Trophoblast cell (in vitro differentiated cells and primary cell): ENCODE results near the gene DACT1.

ENCODE experiments used
- DNase-seq, 2 donors: peaks; one replicate each; pipeline ENCODE4 v3.0.0-alpha.2; 2016
- H2AFZ ChIP-seq: 2 replicates; pipeline ENCODE4 v1.6.1; 2013; ENCODE audit warnings: low read length, moderate library complexity, mild to moderate bottlenecking; ENCODE audit not compliant: insufficient read depth, poor library complexity
- H2AK5ac ChIP-seq: 2 replicates; pipeline ENCODE4 v1.6.1; 2013; ENCODE audit warnings: mild to moderate bottlenecking, low read length
- H2BK120ac ChIP-seq: 2 replicates; pipeline ENCODE4 v1.6.1; 2013; ENCODE audit warnings: low read length, mild to moderate bottlenecking, moderate library complexity; ENCODE audit not compliant: insufficient read depth, poor library complexity
- H2BK12ac ChIP-seq: 2 replicates; pipeline ENCODE4 v1.6.1; 2013; ENCODE audit warnings: mild to moderate bottlenecking, low read length, moderate library complexity
- H2BK5ac ChIP-seq: 2 replicates; pipeline ENCODE4 v1.6.1; 2013; ENCODE audit warnings: low read length, low read depth, moderate library complexity, mild to moderate bottlenecking; ENCODE audit not compliant: poor library complexity
- H3K14ac ChIP-seq: 2 replicates; pipeline ENCODE4 v1.6.1; 2013; ENCODE audit warnings: mild to moderate bottlenecking, low read length
- H3K18ac ChIP-seq: 2 replicates; pipeline ENCODE4 v1.6.1; 2013; ENCODE audit warnings: mild to moderate bottlenecking, low read length
- H3K23ac ChIP-seq: 2 replicates; pipeline ENCODE4 v1.6.1; 2013; ENCODE audit warnings: low read length
- H3K27ac ChIP-seq: 2 replicates; pipeline ENCODE4 v1.5.1; 2013; ENCODE audit warnings: low read depth, mild to moderate bottlenecking, inconsistent platforms, low read length, moderate library complexity
- H3K27me3 ChIP-seq: 2 replicates; pipeline ENCODE4 v1.6.1; 2013; ENCODE audit warnings: inconsistent platforms, mild to moderate bottlenecking, low read length, moderate library complexity; ENCODE audit not compliant: insufficient read depth
- H3K36me3 ChIP-seq, 2 experiments: 1 replicate in 1 of 2; 2 replicates in 1 of 2; pipeline ENCODE4 v1.6.1; 2013; ENCODE audit warnings: low read length in 2 of 2, mild to moderate bottlenecking in 2 of 2, moderate library complexity in 1 of 2; ENCODE audit not compliant: insufficient read depth in 2 of 2, control insufficient read depth in 1 of 2
- H3K4ac ChIP-seq: 2 replicates; pipeline ENCODE4 v1.6.1; 2013; ENCODE audit warnings: low read depth, mild to moderate bottlenecking, low read length, moderate library complexity
- H3K4me1 ChIP-seq, 2 experiments: 1 replicate in 1 of 2; 2 replicates in 1 of 2; pipeline ENCODE4 v1.6.1; 2013; ENCODE audit warnings: low read length in 2 of 2, mild to moderate bottlenecking in 2 of 2, moderate library complexity in 1 of 2; ENCODE audit not compliant: insufficient read depth in 2 of 2, control insufficient read depth in 1 of 2
- H3K4me2 ChIP-seq: 2 replicates; pipeline ENCODE4 v1.6.1; 2013; ENCODE audit warnings: inconsistent platforms, mild to moderate bottlenecking, low read length, moderate library complexity
- H3K4me3 ChIP-seq: 2 replicates; pipeline ENCODE4 v1.5.1; 2013; ENCODE audit warnings: mild to moderate bottlenecking, low read depth, low read length, inconsistent platforms
- H3K79me1 ChIP-seq: one replicate; pipeline ENCODE4 v1.6.1; 2013; ENCODE audit warnings: low read length
- H3K79me2 ChIP-seq: 2 replicates; pipeline ENCODE4 v1.6.1; 2013; ENCODE audit warnings: low read length, mild to moderate bottlenecking; ENCODE audit not compliant: control insufficient read depth, insufficient read depth, poor library complexity
- H3K9ac ChIP-seq: 2 replicates; pipeline ENCODE4 v1.6.1; 2013; ENCODE audit warnings: mild to moderate bottlenecking, low read length
- H3K9me3 ChIP-seq: 2 replicates; pipeline ENCODE4 v1.6.1; 2013; ENCODE audit warnings: low read depth, mild to moderate bottlenecking, control low read depth, inconsistent platforms, low read length; ENCODE audit not compliant: insufficient read depth
- H4K12ac ChIP-seq: 2 replicates; pipeline ENCODE4 v1.6.1; 2013; ENCODE audit warnings: low read depth, mild to moderate bottlenecking, low read length, moderate library complexity
- H4K8ac ChIP-seq: 2 replicates; pipeline ENCODE4 v1.6.1; 2013; ENCODE audit warnings: low read depth, mild to moderate bottlenecking, low read length, moderate library complexity
- H4K91ac ChIP-seq: one replicate; pipeline ENCODE4 v1.6.1; 2013; ENCODE audit warnings: low read depth, mild to moderate bottlenecking, low read length, moderate library complexity
- WGBS: extraction: QIAGEN DNeasy Blood & Tissue Kit; methylation state at CpG from one replicate; pipeline ENCODE4 v1.1.7; 2013; ENCODE audit warnings: missing lambda C conversion rate; ENCODE audit not compliant: insufficient read length, insufficient coverage; ENCODE audit errors: extremely low coverage; 5-methylcytosine and 5-hydroxymethylcytosine counted together

The DACT1 gene

DNA sequence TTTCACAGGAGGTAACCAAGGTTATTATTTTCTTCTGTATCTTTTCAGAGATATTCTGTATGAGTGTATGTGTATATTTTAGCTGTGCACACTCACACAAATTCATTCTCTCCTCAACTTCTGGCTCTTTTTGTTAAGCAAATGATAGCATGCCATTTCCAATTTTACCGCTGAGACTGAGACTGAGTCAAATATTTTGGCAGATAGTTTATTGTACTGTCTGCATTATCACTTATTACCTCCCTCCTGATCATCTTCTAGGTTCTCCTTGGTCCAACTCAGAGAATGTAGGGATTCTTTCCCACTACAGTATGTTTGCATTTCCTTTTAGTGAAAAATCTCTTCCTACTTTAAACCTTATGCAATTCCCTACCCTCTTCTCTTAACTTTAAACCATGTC, 33.3 kb downstream of the DACT1 start:
- Histone ChIP-seq H3K27me3 (no peaks in the 10 kb centered on the region), H3K4me2 (no peak overlapping the region), H3K18ac (no peak overlapping the region), H3K4ac (no peak overlapping the region), H3K4me3 (no peak overlapping the region), H3K36me3 (no peaks in the 10 kb centered on the region), H2BK120ac (no peak overlapping the region), H2AFZ (no peak overlapping the region), H2BK12ac (no peak overlapping the region), H2AK5ac (no peak overlapping the region), H4K91ac (no peak overlapping the region), H2BK5ac (no peak overlapping the region), H4K8ac (no peak overlapping the region), H3K14ac (no peak overlapping the region), H3K4me1 (peaks cover 9 to 13% of the 10 kb centered on the region in 2 experiments), H3K9me3 (no peaks in the 10 kb centered on the region), H3K27ac (no peak overlapping the region), H3K9ac (no peak overlapping the region), H3K79me2 (peaks cover 2% of the 10 kb centered on the region), H3K23ac (no peak overlapping the region), H4K12ac (no peak overlapping the region), H3K79me1 (peaks cover 4% of the 10 kb centered on the region)
- no peak for DNase-seq
- no CpG with 5 or more reads among the region's 1 CpG for WGBS

DNA sequence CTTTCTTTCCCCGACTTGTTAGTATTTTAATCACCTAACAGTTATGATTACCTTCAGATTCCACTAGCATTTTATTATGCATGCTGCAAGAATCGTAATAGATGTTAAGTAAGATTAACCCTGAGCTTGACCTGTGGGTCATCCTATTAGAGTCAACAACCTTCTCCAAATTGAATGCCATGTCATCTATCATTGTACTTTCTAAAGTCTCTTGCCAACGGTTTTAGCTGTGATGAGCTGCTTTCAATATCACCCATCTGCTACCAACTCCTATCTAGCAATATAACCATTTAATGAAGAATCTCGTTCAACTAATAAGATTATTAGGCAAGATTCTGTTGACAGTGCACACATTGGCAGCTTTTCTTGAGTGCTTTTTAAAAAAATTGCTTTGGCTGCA, 33.7 kb downstream of the DACT1 start:
- Histone ChIP-seq H2AFZ (no peak overlapping the region), H4K12ac (no peak overlapping the region), H3K79me1 (peaks cover 2% of the 10 kb centered on the region), H3K79me2 (peaks cover 2% of the 10 kb centered on the region), H3K23ac (no peak overlapping the region), H3K9ac (no peak overlapping the region), H2AK5ac (no peak overlapping the region), H4K8ac (no peak overlapping the region), H3K4me3 (no peak overlapping the region), H2BK120ac (no peak overlapping the region), H3K4me1 (peaks cover 9 to 13% of the 10 kb centered on the region in 2 experiments), H3K4me2 (no peak overlapping the region), H3K27me3 (no peaks in the 10 kb centered on the region), H3K4ac (no peak overlapping the region), H3K9me3 (no peaks in the 10 kb centered on the region), H4K91ac (no peak overlapping the region), H3K18ac (no peak overlapping the region), H2BK12ac (no peak overlapping the region), H3K27ac (no peak overlapping the region), H2BK5ac (no peak overlapping the region), H3K36me3 (no peaks in the 10 kb centered on the region), H3K14ac (no peak overlapping the region)
- 100% methylated on average over 1 of the region's 4 CpGs for WGBS
- no peak for DNase-seq

DNA sequence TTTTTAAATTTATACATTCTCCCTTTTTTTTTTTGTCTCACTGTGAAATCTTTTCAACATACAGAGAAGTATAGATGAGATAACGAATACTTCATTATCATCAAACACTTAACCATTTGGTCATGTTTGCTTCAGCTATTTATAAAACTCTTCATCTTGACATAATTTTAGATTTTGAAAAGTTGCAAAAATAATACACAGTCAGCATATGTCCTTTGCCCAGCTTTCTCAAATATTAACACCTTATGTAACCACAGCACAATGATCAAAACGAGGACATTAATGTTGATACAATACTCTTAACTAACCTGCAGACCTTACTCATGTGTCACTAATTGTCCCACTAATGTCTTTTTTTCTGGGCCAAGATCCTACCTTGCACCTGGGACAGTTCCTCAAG, 36.0 kb downstream of the DACT1 start:
- no peak overlapping the region for H4K12ac ChIP-seq
- H3K18ac ChIP-seq, result no peak overlapping the region
- H3K79me2 ChIP-seq, result no peaks in the 10 kb centered on the region
- H3K9me3 ChIP-seq, result no peaks in the 10 kb centered on the region
- no peak overlapping the region for H3K4me2 ChIP-seq
- H3K4ac ChIP-seq, result no peak overlapping the region
- DNase-seq, result no peak
- no CpG with 5 or more reads among the region's 2 CpGs for WGBS
- H3K4me1 ChIP-seq, result peaks cover 2 to 8% of the 10 kb centered on the region in 2 experiments
- no peak overlapping the region for H2BK5ac ChIP-seq
- H3K9ac ChIP-seq, result no peak overlapping the region
- no peak overlapping the region for H3K4me3 ChIP-seq
- H2BK12ac ChIP-seq, result no peak overlapping the region
- H2AFZ ChIP-seq, result no peak overlapping the region
- H4K91ac ChIP-seq, result no peak overlapping the region
- H4K8ac ChIP-seq, result no peak overlapping the region
- H2BK120ac ChIP-seq, result no peak overlapping the region
- H3K27ac ChIP-seq, result no peak overlapping the region
- no peaks in the 10 kb centered on the region for H3K27me3 ChIP-seq
- no peaks in the 10 kb centered on the region for H3K36me3 ChIP-seq
- no peak overlapping the region for H3K14ac ChIP-seq
- no peak overlapping the region for H2AK5ac ChIP-seq
- H3K23ac ChIP-seq, result no peak overlapping the region
- no peaks in the 10 kb centered on the region for H3K79me1 ChIP-seq

DNA sequence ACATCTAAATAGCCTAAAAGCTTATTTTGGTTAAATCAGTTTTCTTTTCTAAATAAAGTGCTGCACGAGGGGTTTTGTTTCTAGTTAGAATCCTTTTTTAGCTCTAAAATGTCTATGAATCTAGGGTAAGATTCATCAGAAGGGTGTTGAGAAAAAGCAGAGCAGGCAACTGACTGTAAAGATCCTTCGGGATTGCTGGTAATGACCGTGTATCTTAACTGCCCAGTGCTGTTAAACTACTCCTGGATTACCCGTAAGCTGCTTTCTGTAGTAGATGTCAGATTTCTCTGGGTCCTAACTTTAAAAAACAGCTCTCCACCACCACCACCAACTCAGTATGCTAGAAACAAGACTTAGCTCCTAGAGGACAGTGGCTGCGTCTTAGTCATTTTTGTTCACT, 39.2 kb downstream of the DACT1 start:
- no peak for DNase-seq
- H3K27ac ChIP-seq, result no peak overlapping the region
- no peak overlapping the region for H4K91ac ChIP-seq
- H3K79me1 ChIP-seq, result no peaks in the 10 kb centered on the region
- H2AK5ac ChIP-seq, result no peak overlapping the region
- WGBS, result no CpG with 5 or more reads among the region's 5 CpGs
- no peak overlapping the region for H2BK120ac ChIP-seq
- peaks cover 4 to 8% of the 10 kb centered on the region in 2 experiments for H3K4me1 ChIP-seq
- no peak overlapping the region for H4K8ac ChIP-seq
- H3K36me3 ChIP-seq, result no peaks in the 10 kb centered on the region
- H3K27me3 ChIP-seq, result no peaks in the 10 kb centered on the region
- no peak overlapping the region for H3K9ac ChIP-seq
- no peak overlapping the region for H3K18ac ChIP-seq
- H3K4me3 ChIP-seq, result no peak overlapping the region
- no peaks in the 10 kb centered on the region for H3K79me2 ChIP-seq
- H3K4ac ChIP-seq, result no peak overlapping the region
- no peak overlapping the region for H3K14ac ChIP-seq
- H2BK12ac ChIP-seq, result no peak overlapping the region
- no peaks in the 10 kb centered on the region for H3K9me3 ChIP-seq
- no peak overlapping the region for H3K4me2 ChIP-seq
- no peak overlapping the region for H2BK5ac ChIP-seq
- H3K23ac ChIP-seq, result no peak overlapping the region
- H4K12ac ChIP-seq, result no peak overlapping the region
- no peak overlapping the region for H2AFZ ChIP-seq
